A549 (cell line): ENCODE data around the gene MYRIP.

Source experiments
- CHD2 ChIP-seq: fragments of 150-350 bp; IDR thresholded peaks from 2 replicates; pipeline ENCODE4 v1.6.1; 2014; ENCODE audit warnings: low read length; ENCODE audit not compliant: partially characterized antibody
- CTCF ChIP-seq: fragments of >200 bp; sonication (Bioruptor Twin); formaldehyde crosslinking; IDR thresholded peaks from 3 replicates; pipeline ENCODE4 v1.5.1; 2016
- EHMT2 ChIP-seq: fragments of 200-600 bp; sonication (generic); IDR thresholded peaks from 2 replicates; pipeline ENCODE4 v1.6.1; 2016; ENCODE audit warnings: antibody characterized with exemption, low read depth, mild to moderate bottlenecking, moderate library complexity
- GATA3 ChIP-seq: IDR thresholded peaks from 2 replicates; pipeline ENCODE4 v1.6.1; 2012; ENCODE audit warnings: borderline replicate concordance
- HOXB13 ChIP-seq: fragments of 250-450 bp; sonication (Bioruptor Pico); IDR thresholded peaks from 2 replicates; pipeline ENCODE4 v1.5.0; 2020; ENCODE audit warnings: low read depth, mild to moderate bottlenecking, moderate library complexity

- TF ChIP-seq CTCF (no peak), EHMT2 (no peak), GATA3 (no peak), CHD2 (no peak), HOXB13 (no peak)
Measured at GRCh38 chr3:40278791-40279190, 469.4 kb downstream of the MYRIP start.
